K562 (cell line): ENCODE results near the gene STIL. TPM values are rescaled to one million over a fixed set of nuclear protein-coding genes. Genes with fewer than 3 reads are reported as not detected.

ENCODE experiments used
- CHD4 ChIP-seq: fragments of 200-600 bp; sonication (generic); IDR thresholded peaks from 3 replicates; pipeline ENCODE4 v1.6.1; 2012; ENCODE audit warnings: low read depth, mild to moderate bottlenecking, mixed read lengths, low read length, inconsistent platforms; ENCODE audit not compliant: insufficient read depth, insufficient replicate concordance, poor library complexity, severe bottlenecking
- GABPB1 ChIP-seq: sonication (generic); formaldehyde crosslinking; IDR thresholded peaks from 2 replicates; pipeline ENCODE4 v1.8.0; 2022; ENCODE audit warnings: mild to moderate bottlenecking, missing genetic modification reagents
- IRF2 ChIP-seq: sonication (generic); formaldehyde crosslinking; IDR thresholded peaks from 2 replicates; pipeline ENCODE4 v1.8.1; 2022; ENCODE audit warnings: mild to moderate bottlenecking, missing genetic modification reagents
- MAZ ChIP-seq, 2 experiments: fragments of 450-650 bp in 1 of 2; sonication (generic) in 1 of 2; formaldehyde crosslinking; IDR thresholded peaks in 1 of 2; conservative IDR thresholded peaks in 1 of 2; 2 replicates each; pipeline versions ENCODE4 v1.4.0 to v1.5.0; 2020; ENCODE audit warnings: mild to moderate bottlenecking in 1 of 2, missing genetic modification reagents in 1 of 2
- MBD2 ChIP-seq: sonication (generic); IDR thresholded peaks from 2 replicates; pipeline ENCODE4 v1.6.1; 2016; ENCODE audit warnings: low read depth, borderline replicate concordance
- MECOM ChIP-seq: fragments of 250-450 bp; sonication (Bioruptor Pico); IDR thresholded peaks from 2 replicates; pipeline ENCODE4 v1.8.0; 2022; ENCODE audit warnings: inconsistent platforms
- MXI1 ChIP-seq: IDR thresholded peaks from 2 replicates; pipeline ENCODE4 v1.6.1; 2011; ENCODE audit warnings: low read depth, mild to moderate bottlenecking, improper control_type of control experiment, low read length
- SETDB1 ChIP-seq: IDR thresholded peaks from one replicate; pipeline ENCODE4 v1.6.1; 2012; ENCODE audit warnings: low read length, control low read depth, inconsistent platforms
- SNRNP70 ChIP-seq: fragments of 200-400 bp; formaldehyde crosslinking; optimal IDR thresholded peaks from 2 replicates; pipeline ENCODE3; 2017; ENCODE audit warnings: low read depth, low read length
- ZNF12 ChIP-seq: sonication (generic); formaldehyde crosslinking; IDR thresholded peaks from 2 replicates; pipeline ENCODE4 v1.4.0; 2020; ENCODE audit warnings: mild to moderate bottlenecking, missing genetic modification reagents
- ZNF75A ChIP-seq: fragments of 450-650 bp; formaldehyde crosslinking; IDR thresholded peaks from 2 replicates; pipeline ENCODE4 v1.4.0; 2020; ENCODE audit warnings: mild to moderate bottlenecking
- polyA plus RNA-seq, 8 experiments: library from polyadenylated mRNA; depleted of rRNA in 4 of 8; stranded (reverse) in 5 of 8; unstranded in 3 of 8; fragments of >200 nt; fragmentation: Nextera tagmentation in 2 of 8; fragmentation: Illumina TruSeq in 1 of 8; extraction: Ambion mirVana in 2 of 8; extraction: Trizol in 1 of 8; gene quantifications; 2 replicates each; pipeline versions ENCODE4 v1.2.1 to v1.2.3, GENCODE V29; 2011 to 2014; ENCODE audit warnings: inconsistent platforms in 1 of 8, missing spikeins in 1 of 8
- total RNA-seq, 7 experiments: library from RNA; depleted of rRNA in 6 of 7; stranded (reverse); fragments of >200 nt in 6 of 7; fragmentation: Illumina TruSeq in 2 of 7; extraction: Trizol in 2 of 7; gene quantifications; 2 replicates each; pipeline versions ENCODE4 v1.2.1 to v1.2.3, GENCODE V29; 2011 to 2021; ENCODE audit warnings: low replicate concordance in 1 of 7
- TF ChIP-seq, protein P1 (sequence below): fragments of 450-650 bp; IDR thresholded peaks from 2 replicates; pipeline ENCODE4 v1.6.1; 2016; ENCODE audit warnings: mild to moderate bottlenecking, moderate library complexity
- TF ChIP-seq, protein P2 (sequence below): sonication (generic); formaldehyde crosslinking; IDR thresholded peaks from 2 replicates; pipeline ENCODE4 v1.5.0; 2020; ENCODE audit warnings: missing genetic modification reagents
- TF ChIP-seq, protein P3 (sequence below): fragments of 450-650 bp; IDR thresholded peaks from 2 replicates; pipeline ENCODE4 v1.6.1; 2018; ENCODE audit warnings: mild to moderate bottlenecking, low read depth; ENCODE audit not compliant: partially characterized antibody

Gene STIL
- total and polyA plus RNA-seq, 9 of the 15 experiments (the other 6 are each of a cell fraction or from before 2014, with no cell fraction given): 10.5 to 77.4 (median 39.6) TPM

DNA sequence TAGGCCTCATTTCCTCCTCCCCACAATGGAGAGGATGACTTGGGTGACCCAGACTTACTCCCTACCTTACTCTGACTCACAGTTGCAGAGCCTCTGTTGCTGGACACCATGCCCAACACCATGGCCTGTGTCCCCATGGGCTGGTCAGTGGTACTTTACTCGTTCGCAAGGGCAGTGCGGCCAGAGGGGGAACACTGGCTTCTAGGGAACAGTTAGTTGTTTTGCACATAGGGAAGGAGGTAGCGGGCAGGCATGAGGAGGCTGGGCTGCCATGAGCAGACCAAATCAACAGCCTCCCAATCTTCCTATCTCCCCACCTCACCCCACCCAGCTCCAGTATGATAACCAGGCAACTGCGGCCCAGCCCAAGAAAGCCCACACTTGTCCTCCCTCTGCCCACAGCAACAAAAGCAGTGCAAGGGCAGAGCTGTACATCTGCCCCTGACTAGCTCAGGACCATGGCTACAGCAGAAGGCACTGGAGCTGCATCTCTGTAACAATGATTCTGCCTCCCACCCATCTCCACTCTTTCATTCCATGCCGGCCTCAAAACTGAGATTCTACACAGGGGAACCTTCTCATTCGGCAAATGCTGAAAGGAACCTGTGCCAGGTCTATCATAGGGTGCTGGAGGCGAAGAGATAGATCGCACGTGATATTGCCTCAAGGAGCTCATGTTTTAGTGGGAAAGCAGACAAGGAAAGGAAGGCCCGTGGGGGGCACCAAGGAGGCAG, 100.5 kb downstream of the STIL start (continued):
- TF ChIP-seq, protein P1, sequence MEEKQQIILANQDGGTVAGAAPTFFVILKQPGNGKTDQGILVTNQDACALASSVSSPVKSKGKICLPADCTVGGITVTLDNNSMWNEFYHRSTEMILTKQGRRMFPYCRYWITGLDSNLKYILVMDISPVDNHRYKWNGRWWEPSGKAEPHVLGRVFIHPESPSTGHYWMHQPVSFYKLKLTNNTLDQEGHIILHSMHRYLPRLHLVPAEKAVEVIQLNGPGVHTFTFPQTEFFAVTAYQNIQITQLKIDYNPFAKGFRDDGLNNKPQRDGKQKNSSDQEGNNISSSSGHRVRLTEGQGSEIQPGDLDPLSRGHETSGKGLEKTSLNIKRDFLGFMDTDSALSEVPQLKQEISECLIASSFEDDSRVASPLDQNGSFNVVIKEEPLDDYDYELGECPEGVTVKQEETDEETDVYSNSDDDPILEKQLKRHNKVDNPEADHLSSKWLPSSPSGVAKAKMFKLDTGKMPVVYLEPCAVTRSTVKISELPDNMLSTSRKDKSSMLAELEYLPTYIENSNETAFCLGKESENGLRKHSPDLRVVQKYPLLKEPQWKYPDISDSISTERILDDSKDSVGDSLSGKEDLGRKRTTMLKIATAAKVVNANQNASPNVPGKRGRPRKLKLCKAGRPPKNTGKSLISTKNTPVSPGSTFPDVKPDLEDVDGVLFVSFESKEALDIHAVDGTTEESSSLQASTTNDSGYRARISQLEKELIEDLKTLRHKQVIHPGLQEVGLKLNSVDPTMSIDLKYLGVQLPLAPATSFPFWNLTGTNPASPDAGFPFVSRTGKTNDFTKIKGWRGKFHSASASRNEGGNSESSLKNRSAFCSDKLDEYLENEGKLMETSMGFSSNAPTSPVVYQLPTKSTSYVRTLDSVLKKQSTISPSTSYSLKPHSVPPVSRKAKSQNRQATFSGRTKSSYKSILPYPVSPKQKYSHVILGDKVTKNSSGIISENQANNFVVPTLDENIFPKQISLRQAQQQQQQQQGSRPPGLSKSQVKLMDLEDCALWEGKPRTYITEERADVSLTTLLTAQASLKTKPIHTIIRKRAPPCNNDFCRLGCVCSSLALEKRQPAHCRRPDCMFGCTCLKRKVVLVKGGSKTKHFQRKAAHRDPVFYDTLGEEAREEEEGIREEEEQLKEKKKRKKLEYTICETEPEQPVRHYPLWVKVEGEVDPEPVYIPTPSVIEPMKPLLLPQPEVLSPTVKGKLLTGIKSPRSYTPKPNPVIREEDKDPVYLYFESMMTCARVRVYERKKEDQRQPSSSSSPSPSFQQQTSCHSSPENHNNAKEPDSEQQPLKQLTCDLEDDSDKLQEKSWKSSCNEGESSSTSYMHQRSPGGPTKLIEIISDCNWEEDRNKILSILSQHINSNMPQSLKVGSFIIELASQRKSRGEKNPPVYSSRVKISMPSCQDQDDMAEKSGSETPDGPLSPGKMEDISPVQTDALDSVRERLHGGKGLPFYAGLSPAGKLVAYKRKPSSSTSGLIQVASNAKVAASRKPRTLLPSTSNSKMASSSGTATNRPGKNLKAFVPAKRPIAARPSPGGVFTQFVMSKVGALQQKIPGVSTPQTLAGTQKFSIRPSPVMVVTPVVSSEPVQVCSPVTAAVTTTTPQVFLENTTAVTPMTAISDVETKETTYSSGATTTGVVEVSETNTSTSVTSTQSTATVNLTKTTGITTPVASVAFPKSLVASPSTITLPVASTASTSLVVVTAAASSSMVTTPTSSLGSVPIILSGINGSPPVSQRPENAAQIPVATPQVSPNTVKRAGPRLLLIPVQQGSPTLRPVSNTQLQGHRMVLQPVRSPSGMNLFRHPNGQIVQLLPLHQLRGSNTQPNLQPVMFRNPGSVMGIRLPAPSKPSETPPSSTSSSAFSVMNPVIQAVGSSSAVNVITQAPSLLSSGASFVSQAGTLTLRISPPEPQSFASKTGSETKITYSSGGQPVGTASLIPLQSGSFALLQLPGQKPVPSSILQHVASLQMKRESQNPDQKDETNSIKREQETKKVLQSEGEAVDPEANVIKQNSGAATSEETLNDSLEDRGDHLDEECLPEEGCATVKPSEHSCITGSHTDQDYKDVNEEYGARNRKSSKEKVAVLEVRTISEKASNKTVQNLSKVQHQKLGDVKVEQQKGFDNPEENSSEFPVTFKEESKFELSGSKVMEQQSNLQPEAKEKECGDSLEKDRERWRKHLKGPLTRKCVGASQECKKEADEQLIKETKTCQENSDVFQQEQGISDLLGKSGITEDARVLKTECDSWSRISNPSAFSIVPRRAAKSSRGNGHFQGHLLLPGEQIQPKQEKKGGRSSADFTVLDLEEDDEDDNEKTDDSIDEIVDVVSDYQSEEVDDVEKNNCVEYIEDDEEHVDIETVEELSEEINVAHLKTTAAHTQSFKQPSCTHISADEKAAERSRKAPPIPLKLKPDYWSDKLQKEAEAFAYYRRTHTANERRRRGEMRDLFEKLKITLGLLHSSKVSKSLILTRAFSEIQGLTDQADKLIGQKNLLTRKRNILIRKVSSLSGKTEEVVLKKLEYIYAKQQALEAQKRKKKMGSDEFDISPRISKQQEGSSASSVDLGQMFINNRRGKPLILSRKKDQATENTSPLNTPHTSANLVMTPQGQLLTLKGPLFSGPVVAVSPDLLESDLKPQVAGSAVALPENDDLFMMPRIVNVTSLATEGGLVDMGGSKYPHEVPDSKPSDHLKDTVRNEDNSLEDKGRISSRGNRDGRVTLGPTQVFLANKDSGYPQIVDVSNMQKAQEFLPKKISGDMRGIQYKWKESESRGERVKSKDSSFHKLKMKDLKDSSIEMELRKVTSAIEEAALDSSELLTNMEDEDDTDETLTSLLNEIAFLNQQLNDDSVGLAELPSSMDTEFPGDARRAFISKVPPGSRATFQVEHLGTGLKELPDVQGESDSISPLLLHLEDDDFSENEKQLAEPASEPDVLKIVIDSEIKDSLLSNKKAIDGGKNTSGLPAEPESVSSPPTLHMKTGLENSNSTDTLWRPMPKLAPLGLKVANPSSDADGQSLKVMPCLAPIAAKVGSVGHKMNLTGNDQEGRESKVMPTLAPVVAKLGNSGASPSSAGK: no peak
- TF ChIP-seq IRF2 (CRISPR knock-in tag) (no peak), GABPB1 (CRISPR knock-in tag) (no peak), MBD2 (no peak), MAZ (CRISPR knock-in tag; conservative IDR thresholded peaks at IDR 0.05 in 1 of 2, IDR thresholded peaks at IDR 0.05 in 1 of 2) (0 out of 4 replicates have a peak, but pooled peaks of 1 of the 2 experiments have one; percentile 43), SETDB1 (no peak), SNRNP70 (peak; percentile 62), CHD4 (no peak), MXI1 (no peak), MECOM (no peak), ZNF12 (no peak), ZNF75A (CRISPR knock-in tag) (no peak)
- TF ChIP-seq, protein P2, sequence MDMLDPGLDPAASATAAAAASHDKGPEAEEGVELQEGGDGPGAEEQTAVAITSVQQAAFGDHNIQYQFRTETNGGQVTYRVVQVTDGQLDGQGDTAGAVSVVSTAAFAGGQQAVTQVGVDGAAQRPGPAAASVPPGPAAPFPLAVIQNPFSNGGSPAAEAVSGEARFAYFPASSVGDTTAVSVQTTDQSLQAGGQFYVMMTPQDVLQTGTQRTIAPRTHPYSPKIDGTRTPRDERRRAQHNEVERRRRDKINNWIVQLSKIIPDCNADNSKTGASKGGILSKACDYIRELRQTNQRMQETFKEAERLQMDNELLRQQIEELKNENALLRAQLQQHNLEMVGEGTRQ (CRISPR knock-in tag): no peak
- TF ChIP-seq, protein P3, sequence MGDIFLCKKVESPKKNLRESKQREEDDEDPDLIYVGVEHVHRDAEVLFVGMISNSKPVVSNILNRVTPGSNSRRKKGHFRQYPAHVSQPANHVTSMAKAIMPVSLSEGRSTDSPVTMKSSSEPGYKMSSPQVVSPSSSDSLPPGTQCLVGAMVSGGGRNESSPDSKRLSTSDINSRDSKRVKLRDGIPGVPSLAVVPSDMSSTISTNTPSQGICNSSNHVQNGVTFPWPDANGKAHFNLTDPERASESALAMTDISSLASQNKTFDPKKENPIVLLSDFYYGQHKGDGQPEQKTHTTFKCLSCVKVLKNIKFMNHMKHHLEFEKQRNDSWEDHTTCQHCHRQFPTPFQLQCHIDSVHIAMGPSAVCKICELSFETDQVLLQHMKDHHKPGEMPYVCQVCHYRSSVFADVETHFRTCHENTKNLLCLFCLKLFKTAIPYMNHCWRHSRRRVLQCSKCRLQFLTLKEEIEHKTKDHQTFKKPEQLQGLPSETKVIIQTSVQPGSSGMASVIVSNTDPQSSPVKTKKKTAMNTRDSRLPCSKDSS: no peak
